ENCODE measurements around the gene LCE2A.

DNA sequence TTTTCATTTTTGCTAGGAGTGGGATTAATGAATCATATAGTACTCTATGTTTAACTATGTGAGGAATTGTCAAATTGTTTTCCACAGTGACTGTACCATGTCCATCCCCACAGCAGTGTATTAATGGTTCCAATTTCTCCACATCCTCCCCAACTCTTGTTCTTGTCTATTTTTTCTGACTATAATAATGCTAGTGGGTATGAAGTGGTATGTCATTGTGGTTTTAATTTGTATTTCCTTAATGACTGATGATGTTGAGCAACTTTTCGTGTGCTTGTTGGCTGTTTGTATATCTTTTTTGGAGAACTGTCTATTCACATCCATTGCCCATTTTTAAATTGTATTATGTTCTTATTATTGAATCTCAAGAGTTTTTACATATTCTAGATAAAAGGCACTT, 49.7 kb downstream of the LCE2A start:
- no peak for TF ChIP-seq CTCF (IDR thresholded peaks at IDR 0.05 in 8 of 11, conservative IDR thresholded peaks at IDR 0.05 in 3 of 11)
- no peak for TF ChIP-seq POLR2AphosphoS5 (IDR thresholded peaks at IDR 0.05)
